RKO (cell line): ENCODE data around the gene FBXW10.
"Not testable (repeated sequence)": the region's sequence is repeated elsewhere in the genome, so short reads cannot be mapped to it uniquely, and the experiment has no call there.

ENCODE experiments used
- DNase-seq: peaks from one replicate; pipeline ENCODE4 v3.0.0-alpha.2; 2016; ENCODE audit warnings: low spot score

FBXW10 gene

DNA sequence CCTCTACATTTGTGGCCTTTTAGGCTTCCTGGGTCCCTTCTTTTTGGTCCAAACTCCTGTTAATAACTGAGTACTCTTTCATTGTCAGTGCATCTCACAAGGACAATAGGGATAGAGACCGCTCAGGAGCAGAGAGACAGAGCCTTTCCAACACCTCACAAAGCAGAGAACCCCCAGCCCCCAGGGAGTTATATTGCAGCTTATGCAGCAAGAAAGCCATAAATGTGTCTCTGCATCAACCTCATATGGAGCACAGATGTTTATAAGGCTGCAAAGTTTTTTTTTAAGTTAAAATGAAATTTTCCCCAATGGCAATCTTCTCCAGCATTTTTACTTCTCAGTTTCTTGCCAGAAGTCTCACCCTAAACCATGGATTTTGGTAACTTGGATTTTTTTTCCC lies 6.4 kb downstream of the FBXW10 start:
- not testable (repeated sequence) for DNase-seq

DNA sequence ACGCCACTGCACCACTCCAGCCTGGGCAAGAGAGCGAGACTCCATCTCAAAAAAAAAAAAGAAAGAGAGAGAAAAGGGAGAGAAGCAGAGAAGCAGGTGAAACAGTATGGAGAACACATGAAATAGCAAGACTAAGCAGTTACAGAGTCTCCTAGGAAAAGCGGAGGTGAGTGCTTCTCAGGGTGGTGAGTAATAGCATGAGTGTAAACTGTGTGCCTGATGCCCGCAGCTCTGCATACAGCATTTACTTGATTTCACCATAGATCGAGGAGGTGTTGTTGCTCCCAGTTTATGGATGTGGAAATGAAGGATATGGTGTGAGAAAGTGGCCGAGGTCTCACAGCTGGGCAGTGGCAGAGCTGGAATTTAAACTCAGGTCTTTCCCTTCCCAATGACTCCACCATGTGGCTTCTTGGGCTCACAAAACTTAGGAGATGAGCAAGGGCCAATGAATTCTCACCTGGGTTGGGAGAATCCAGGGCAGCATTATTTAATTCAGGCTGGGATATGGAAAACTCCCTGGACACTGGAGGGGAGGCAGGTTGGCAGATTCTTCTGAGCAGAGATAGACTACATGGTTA lies 10.1 kb downstream of the FBXW10 start:
- DNase-seq = peak; percentile 38

DNA sequence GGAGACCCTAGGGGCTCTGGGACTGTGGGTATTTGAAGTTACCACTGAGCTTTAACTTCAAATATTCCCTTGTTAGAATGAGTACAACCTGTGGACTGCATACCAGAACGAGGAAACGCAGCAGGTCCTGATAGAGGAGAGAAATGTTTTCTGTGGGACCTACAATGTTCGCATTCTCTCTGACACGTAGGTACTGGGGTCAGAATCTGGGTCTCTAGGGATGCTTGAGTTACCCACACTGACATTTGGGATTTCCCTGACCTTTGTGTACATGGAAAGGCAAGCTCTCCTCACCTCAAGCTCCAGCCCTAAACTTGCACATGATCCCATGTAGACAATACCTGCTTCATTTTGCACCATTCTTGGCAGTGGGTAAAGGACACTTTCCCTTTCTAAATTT lies 12.1 kb downstream of the FBXW10 start:
- not testable (repeated sequence) for DNase-seq

- not testable (repeated sequence) for DNase-seq
These were observed 13.7 kb downstream of the FBXW10 start for GRCh38 chr17:18757368-18758044.

DNA sequence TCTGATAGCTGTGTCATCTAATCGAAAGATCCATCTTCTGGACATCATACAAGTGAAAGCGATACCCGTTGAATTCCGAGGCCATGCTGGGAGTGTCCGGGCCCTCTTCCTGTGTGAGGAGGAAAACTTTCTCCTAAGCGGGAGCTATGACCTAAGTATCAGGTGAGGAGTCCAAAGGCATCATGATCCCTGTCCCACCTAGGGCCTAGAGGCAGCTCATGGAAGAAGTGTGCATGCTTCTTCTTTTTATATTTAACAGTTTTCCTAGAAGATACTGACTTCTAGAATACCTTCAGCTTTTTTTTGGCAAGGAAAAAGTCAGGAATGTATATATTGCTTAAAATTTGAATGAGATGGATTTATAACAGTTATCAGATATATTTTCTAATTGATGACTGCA lies 14.5 kb downstream of the FBXW10 start:
- not testable (repeated sequence) for DNase-seq

DNA sequence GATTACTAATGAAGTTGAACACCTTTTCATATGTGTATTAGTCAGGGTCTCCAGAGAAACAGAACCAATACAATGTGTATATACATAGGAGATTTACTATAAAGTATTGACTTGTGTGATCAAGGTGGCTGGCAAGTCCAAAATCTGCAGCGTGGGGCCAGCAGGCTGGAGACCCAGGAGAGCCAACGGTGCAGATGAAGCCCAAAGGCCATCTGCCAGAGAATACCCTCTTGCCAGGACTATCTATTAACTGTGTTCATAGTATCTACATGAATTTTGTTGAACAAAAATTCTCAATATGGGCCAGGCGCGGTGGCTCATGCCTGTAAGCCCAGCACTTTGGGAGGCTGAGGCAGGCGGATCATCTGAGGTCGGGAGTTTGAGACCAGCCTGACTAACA lies 16.4 kb downstream of the FBXW10 start:
- not testable (repeated sequence) for DNase-seq

- not testable (repeated sequence) for DNase-seq
These were observed 26.7 kb downstream of the FBXW10 start for GRCh38 chr17:18770572-18770971.

DNA sequence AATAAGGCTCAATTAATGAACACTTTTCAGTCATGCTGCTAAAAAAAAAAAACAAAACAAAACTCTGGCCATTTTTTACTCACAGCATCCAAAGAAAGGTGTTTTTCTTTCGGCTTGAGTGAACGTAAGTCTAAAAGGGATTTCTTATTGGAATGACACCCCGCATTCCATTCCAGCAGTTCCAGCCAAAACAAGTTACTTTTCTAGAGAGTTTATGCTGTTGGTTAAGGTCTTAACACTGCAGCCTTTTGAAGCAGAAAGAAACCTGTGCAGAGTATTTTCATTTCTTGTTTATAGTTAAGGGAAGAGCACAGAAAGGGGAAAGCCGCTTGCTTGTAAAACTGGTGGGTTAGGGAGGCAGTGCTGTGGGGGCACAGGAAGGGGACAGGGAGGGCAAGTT lies 27.2 kb downstream of the FBXW10 start:
- not testable (repeated sequence) for DNase-seq

DNA sequence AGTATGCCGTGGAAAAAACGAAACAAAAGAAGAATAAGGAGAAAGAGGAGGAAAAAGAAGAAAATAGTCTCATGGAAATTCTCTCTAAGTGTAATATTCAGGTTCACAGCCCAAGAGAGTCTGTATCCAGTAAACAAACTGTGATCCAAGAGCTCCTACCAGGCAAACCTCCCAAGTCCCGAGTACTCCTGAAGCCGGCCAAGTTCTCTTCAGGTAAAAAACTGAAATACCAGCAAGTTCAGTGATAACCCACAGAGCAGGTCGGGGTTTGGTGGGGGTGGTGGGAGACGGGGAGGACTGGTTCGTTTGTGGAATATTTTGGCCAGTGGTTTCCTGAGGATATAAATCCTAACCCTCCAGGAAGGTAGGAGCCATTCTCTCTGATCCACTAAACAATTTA lies 28.6 kb downstream of the FBXW10 start:
- DNase-seq = no peak

- DNase-seq = peak; percentile 96
These were observed 37.3 kb downstream of the FBXW10 start, which contains the start of gene TVP23B for GRCh38 chr17:18780991-18781718. TVP23B (plus strand) TSS chr17:18781183; CDS start chr17:18781294, 111 bp downstream.

DNA sequence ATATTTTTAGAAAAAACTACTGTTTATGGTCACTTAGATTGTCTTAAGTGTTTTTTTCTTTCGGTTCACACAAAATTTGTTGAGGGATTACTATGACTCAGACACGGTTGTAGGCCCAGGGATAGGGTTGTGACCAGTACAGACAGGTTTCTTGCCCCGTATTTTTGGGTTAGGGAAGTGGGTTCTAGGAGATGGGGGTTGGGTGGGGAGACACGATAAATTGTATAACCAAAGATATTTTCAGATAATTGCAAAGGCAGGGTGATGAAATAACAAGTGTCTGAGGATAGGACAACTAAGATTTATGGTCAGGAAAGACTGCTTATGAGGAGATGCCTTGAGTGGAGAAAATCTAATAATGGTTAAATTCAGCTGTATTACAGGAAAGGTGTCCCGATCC lies 38.0 kb downstream of the FBXW10 start:
- not testable (repeated sequence) for DNase-seq

DNA sequence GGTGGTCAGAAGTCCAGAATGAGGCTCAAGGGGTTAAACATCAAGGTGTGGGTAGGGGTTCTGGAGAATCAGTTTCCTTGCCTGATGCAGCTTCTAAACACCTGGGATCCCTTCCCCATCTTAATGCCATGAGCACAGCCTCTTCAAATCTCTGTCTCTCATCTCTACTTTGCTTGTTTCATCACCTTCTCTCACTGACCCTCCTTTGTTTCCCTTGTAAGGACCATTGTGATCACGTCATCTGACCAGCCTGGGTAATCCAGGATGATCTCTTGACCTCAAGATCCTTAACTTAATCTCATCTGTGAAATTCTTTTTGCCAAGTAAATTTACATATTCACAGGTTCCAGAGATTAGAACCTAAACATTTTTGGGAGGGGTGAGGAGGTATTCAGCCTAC lies 42.1 kb downstream of the FBXW10 start:
- DNase-seq = not testable (repeated sequence)

DNA sequence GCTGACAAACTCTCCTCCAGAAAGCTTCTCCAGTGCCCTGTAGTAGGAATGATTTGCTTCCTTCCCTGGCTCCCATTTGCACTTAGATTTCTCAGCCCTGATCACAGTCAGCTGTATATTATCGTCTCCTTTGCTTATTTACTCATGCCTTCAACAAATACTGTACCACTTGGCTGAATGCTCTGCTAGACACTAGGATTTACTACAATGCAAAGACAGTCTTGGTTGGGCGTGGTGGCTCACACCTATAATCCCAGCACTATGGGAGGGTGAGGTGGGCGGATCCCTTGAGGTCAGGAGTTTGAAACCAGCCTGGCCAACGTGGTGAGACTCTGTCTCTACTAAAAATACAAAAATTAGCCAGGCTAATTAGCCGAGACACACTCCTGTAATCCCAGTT lies 43.0 kb downstream of the FBXW10 start:
- not testable (repeated sequence) for DNase-seq

DNA sequence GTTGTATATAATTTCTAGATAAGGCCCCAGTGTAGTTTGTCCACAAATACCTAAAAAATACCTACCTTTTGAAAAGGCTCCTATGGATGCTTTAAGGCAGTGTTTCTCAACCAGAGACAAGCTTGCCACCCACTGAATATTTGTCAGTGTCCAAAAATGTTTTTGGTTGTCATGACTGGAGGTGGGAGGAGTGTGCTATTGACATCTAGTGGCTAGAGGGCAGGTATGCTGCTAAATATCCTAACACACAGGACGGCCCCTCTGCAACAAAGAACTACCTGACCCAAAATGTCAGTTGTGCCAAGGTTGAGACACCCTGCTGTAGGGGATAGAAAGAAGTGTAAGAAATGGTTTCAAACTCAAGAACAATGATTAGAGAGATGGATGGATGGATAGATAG lies 47.5 kb downstream of the FBXW10 start:
- not testable (repeated sequence) for DNase-seq

GRCh38 chr17:18794841-18795240 lies 51.0 kb downstream of the FBXW10 start:
- DNase-seq = not testable (repeated sequence)

DNA sequence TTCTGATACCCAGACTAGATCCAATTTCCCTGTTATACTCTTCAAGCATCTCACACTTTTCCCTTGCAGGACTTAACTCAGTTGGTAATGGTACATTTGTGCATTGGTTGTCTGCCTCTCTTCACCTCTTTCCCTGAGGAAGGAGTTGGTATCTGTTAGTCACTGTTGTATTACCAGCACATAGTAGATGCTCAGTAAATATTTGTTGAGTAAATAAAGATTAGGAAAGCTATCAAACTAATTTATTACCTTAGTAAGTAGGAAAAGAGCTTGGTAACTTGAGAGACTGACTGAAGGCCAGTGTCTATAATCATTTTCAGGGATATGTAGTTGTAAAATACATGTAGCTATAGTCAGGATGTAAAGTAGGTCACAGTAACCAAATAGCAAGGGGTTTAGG lies 53.0 kb downstream of the FBXW10 start:
- DNase-seq = not testable (repeated sequence)

GRCh38 chr17:18803458-18804245 lies 59.8 kb downstream of the FBXW10 start:
- not testable (repeated sequence) for DNase-seq

GRCh38 chr17:18815924-18816323 lies 72.1 kb downstream of the FBXW10 start:
- DNase-seq = not testable (repeated sequence)

DNA sequence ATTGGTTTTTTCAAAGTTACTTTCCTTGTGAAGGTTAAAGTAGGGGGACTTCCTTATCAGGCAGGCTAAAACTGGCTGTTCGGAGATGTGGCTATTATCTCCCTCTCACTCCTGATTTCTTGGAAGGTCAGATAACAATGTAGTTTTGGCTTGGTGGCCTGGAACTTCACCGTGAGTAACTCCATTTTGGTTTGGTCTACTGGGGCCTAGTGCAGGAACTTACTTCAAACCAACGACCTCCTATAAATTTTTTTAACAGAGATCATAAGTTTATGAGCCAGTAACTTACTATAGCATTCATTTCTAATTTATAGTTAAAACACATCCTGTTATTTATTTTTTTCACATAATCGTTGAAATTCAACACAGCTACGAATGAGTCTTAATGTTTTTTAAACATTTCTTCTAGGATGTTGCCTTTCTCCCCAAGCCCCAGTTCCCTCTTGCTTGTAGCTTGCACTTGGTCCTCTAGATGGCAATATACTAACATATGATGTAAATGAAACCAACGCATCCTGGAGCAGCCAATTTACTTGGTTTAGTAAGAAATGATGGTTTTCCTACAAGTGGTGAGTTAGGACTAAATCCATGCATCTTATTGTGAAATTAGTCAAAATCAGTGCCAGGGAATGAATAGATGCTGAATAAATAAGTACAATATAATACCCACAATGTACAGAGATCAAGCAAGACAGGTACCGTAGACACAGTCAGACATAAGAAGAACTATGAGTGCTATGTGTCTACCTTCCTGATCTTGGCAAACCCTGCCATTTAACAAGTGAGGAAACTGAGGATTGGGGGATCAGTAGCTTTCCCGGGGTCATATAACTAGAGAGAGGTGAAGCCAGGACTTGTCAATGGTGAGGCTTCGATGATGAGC lies 72.9 kb downstream of the FBXW10 start:
- peak; percentile 82 for DNase-seq

DNA sequence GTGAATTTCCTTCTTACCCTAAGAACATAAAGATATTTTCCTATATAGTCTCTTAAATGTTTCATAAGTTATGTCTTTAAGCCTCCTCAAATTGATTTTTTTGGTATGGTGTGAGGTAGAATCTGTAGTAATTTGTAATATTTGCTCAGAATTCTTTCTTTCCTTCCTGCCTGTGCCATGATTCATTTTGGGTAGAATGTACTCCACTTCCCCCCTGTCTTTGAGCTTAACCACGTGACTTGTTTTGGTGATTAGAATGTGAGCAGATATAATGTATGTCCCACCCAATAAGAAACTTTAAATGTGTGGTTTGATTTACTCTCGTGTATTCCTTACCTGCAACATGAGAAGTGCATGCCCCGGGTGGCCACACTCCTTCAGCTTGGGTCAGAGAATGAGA lies 77.6 kb downstream of the FBXW10 start:
- not testable (repeated sequence) for DNase-seq

GRCh38 chr17:18827613-18828012 lies 83.8 kb downstream of the FBXW10 start:
- DNase-seq = not testable (repeated sequence)
